ENCODE results near the gene COL5A1.

COL5A1 gene

DNA sequence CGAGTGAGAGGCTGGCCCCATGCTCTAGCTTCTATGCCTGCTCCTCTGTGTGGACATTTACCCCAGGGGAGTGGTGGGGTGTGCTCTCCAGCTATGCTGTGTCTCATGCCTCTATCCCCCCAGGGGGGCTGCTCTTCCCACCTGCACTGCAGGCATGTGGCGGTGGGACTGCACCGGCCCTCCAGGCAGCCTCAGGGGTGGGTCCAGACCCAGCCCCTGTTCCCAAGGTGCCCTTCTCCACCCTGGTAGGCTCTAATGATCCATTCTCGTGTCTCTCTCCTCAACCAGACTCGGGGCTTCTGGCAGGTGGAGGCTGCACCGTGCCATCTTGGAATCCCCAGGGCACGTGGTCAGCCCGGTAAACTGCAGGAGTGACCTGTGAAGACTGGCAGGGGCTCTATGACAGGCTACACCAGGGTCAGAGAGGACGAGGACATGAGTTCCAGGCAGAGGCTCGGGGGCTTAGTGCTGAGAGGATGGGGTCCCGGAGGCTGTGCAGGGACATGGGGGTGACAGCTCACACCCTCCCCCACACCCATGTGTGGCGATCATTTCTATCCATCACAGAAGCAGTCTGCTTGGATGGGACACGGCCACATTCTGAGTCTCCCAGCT lies 22.7 kb upstream of the COL5A1 start:
- no peak for TF ChIP-seq CTCF (IDR thresholded peaks at IDR 0.05)
- no peak overlapping the region for H3K4me2 ChIP-seq (ENCODE audit: low read length)
- H3K27me3 ChIP-seq (ENCODE audit: control insufficient read depth, insufficient read depth, low read length) = no peaks in the 10 kb centered on the region
- no peaks in the 10 kb centered on the region for H3K4me1 ChIP-seq
- no peak overlapping the region for H2AFZ ChIP-seq
- no peak overlapping the region for H3K27ac ChIP-seq
- H3K79me2 ChIP-seq = no peaks in the 10 kb centered on the region
- no peaks in the 10 kb centered on the region for H3K9me3 ChIP-seq (ENCODE audit: control insufficient read depth, low read length)
- H3K9ac ChIP-seq = no peak overlapping the region
- H3K4me3 ChIP-seq (ENCODE audit: low read depth, low read length) = no peak overlapping the region
- no peaks in the 10 kb centered on the region for H3K36me3 ChIP-seq (ENCODE audit: control insufficient read depth, insufficient read depth, low read length)

- Histone ChIP-seq H2AFZ (no peak overlapping the region), H3K9me3 (ENCODE audit: control insufficient read depth, low read length) (no peaks in the 10 kb centered on the region), H3K4me3 (ENCODE audit: low read depth, low read length) (no peak overlapping the region), H3K36me3 (ENCODE audit: control insufficient read depth, insufficient read depth, low read length) (no peaks in the 10 kb centered on the region), H3K79me2 (no peaks in the 10 kb centered on the region), H3K27me3 (ENCODE audit: control insufficient read depth, insufficient read depth, low read length) (no peaks in the 10 kb centered on the region), H3K9ac (no peak overlapping the region), H3K4me2 (ENCODE audit: low read length) (no peak overlapping the region), H3K4me1 (no peaks in the 10 kb centered on the region), H3K27ac (no peak overlapping the region)
- TF ChIP-seq CTCF (IDR thresholded peaks at IDR 0.05) = no peak
Measured at GRCh38 chr9:134619448-134619982, 22.1 kb upstream of the COL5A1 start.

DNA sequence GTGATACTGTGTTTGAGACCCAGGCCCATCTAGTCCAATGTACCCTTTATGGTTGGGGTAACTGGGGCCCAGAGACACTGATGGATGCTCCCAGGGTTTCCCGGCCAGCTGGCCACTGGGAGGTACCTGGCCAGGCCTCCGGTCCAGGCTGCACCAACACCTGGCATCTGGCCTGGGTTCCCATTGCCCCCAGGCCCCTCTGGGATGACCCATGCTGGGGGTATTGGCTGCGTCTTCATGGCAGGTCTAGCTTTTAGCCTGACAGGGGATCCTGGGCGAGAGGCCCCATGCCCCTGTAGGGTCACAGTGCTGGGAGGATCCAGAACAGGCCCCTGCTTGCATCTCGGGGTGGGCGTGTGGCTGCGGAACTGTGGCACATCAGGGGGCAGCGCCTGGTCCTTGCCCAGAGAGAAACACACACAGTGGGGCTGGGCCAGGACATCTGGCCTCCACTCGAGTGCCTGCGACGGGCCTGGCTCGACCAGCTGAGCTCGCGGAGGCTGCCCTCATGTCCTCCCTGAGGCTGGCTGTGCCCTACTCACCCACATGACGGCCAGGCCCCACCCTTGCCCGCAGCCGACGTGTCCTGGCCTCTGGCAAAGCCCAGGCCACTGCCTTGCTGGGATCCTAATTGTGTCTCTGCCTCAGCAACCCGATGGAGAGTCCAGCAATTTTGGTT lies 21.5 kb upstream of the COL5A1 start:
- no peaks in the 10 kb centered on the region for H3K27me3 ChIP-seq (ENCODE audit: control insufficient read depth, insufficient read depth, low read length)
- H3K79me2 ChIP-seq = no peaks in the 10 kb centered on the region

DNA sequence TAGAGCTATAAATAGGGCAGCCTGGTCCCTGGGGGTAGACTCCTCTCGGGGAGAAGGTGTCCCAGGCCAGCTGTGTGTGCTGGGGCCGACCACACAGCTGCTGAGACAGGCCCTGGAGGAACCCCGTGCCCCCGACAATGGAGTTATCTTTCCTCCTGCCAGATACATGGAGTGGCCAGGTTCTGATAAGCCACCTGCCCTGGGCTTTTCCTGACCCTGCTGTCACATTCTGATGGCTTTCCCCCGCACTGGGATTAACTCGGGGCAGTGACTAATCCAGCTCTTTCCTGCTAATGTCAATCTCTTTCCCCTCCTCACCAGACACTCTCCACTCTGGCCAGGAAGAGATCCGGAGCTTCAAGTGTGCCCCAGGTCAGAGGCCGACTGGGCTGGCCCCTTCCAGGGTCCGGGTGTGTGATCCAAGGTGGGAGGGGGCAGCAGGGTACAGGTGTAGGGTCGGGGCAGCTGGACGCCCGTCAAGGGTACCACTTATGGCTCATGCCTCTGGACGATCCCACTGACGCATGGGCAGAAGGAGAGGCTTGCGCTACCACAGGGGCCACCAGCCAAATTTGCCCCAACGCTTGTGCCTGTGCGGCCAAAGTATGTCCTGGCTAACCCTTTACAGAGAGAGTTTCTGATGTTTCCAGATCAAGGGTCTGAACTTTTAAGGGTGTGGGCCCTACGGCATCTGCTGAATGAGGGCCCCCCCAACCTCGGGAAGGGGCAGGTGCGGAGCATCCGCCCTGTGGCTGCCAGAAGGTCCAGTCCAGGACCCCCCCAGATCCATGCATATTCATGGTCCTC lies 20.6 kb upstream of the COL5A1 start:
- no peak overlapping the region for H3K4me3 ChIP-seq (ENCODE audit: low read depth, low read length)
- H3K4me1 ChIP-seq = no peaks in the 10 kb centered on the region
- H3K9ac ChIP-seq = no peak overlapping the region
- H3K79me2 ChIP-seq = no peaks in the 10 kb centered on the region
- no peak overlapping the region for H3K4me2 ChIP-seq (ENCODE audit: low read length)
- H3K27me3 ChIP-seq (ENCODE audit: control insufficient read depth, insufficient read depth, low read length) = no peaks in the 10 kb centered on the region
- no peak for TF ChIP-seq CTCF (IDR thresholded peaks at IDR 0.05)
- H3K27ac ChIP-seq = no peak overlapping the region
- no peaks in the 10 kb centered on the region for H3K9me3 ChIP-seq (ENCODE audit: control insufficient read depth, low read length)
- H3K36me3 ChIP-seq (ENCODE audit: control insufficient read depth, insufficient read depth, low read length) = no peaks in the 10 kb centered on the region
- H2AFZ ChIP-seq = no peak overlapping the region

More for the DNA sequence above, 21.5 kb upstream of the COL5A1 start:
- no peak overlapping the region for H3K4me3 ChIP-seq (ENCODE audit: low read depth, low read length)
- H3K9me3 ChIP-seq (ENCODE audit: control insufficient read depth, low read length) = no peaks in the 10 kb centered on the region
- no peaks in the 10 kb centered on the region for H3K36me3 ChIP-seq (ENCODE audit: control insufficient read depth, insufficient read depth, low read length)
- no peak overlapping the region for H3K9ac ChIP-seq
- no peak for TF ChIP-seq CTCF (IDR thresholded peaks at IDR 0.05)
- no peak overlapping the region for H3K4me2 ChIP-seq (ENCODE audit: low read length)
- H3K27ac ChIP-seq = no peak overlapping the region
- H3K4me1 ChIP-seq = no peaks in the 10 kb centered on the region
- H2AFZ ChIP-seq = no peak overlapping the region
